ENCODE results near the gene CCDC12.

The CCDC12 gene

DNA sequence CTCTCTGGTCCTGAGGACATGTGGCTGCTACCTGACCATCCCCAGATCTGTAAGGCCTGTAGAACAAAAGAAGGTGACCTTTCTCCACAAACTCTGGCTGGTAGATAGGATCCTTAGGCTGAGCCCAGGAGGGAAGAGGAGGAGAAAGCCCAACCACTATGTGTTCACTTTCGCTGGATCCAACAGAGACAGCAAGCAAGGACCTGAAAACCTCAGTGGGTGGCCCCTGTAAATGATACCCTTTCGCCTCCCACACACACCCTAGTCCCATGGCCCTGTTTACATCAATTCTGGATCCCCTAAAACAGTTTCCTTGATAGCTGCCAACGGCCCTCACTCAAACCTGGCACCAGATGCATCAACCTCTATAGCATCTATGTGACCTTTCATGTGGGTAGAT lies 22.4 kb downstream of the CCDC12 start:
- no peak for DNase-seq

GRCh38 chr3:46953234-46954010 lies 23.1 kb downstream of the CCDC12 start:
- no peak for DNase-seq

DNA sequence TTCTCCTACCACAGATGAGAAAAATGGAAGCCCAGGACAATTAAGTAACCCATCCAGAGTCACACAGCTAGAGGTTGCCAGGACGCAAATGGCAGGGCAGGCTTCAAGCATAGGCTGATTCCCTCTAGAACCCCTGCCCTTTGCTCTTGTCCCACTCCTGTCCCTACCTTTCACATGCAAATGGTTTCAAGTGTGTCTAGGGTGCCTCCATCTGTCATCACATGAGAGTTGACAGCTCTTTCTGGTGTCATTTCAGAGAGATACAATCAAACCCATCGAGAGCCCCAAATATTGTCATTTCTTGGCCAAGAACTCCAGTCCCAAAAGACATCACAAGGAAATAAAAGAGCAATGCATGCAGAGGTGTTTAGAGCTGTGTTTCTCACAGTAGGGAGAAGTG lies 23.7 kb downstream of the CCDC12 start:
- no peak for DNase-seq

DNA sequence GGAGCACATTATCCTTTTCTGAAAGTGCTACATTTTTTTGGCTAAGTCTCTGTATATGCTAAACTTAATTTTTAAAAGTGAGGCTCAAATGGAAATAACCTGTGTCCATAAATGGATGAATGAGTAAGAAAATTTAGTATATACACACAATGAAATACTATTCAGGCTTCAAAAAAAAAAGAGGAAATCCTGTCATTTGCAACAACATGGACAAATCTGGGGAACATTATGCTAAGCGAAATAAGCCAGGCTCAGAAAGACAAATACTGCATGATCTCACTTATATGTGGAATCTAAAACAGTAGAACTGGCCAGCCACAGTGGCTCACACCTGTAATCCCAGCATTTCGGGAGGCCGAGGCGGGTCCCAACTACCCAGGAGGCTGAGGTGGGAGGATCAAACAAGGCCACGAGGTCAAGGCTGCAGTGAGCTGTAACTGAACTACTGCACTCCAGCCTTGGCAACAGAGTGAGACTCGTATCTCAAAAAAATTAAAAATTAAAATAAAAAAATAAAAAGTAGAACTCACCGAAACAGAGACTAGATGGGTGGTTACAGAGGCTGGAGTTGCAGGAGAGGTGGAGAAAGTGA lies 25.8 kb downstream of the CCDC12 start:
- DNase-seq, result no peak

DNA sequence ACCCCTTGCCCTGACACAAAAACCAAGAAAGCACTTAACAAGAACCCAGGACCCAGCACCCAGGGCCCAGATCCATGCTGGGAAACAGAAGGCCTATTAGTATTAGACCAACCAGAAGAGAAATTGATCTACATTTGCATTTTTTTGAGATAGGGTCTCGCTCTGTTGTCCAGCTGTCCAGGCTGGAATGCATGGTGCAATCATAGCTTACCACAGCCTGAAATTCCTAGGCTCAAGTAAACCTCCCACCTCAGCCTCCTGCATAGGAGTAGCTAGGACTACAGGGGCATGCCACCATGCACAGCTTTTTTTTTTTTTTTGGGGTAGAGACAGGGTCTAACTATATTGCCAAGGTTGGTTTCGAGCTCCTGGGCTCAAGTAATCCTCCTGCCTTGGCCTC lies 26.4 kb downstream of the CCDC12 start:
- DNase-seq, result no peak

DNA sequence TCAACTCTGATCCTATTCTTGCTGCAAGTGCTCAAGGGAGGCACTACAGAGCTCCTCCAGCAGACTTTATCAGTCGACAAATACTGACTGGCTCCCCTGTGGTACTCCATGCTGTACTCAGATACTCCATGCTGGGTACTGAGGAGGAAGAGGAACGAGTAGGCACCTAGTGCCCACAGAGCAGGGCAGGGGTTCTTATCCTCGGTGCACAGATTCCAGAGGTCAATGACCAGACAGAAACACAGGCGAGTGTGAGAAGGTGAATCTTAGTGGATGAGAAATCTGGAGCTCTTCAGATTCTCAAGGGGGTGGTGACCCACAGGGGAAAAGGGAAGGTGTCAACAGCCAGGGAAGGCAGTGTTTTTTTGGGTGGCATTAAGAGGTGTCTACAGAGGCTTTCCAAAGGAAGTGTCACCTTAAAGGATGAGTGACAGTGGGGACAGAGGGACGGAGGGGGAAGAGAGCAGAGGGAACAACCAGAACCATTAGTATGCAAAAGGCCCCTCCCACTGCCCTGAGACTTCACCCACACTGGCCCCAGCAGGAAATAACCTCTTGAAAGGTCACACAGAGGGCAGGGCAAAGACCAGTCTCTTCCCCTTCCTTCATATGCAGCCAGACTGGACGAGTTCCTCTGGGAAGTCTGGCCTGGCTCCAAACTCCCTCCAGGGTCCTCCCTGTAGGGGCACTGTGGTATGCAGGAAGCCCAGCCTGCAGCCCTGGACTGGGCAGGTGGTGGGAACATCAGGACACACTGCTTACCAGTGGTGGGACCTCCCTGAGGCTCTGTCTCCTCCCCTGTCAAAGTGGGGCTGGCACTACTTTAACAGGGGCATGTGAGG lies 27.5 kb downstream of the CCDC12 start:
- DNase-seq, result no peak

- no peak for DNase-seq
Measured at GRCh38 chr3:46947981-46948791, 28.4 kb downstream of the CCDC12 start.

DNA sequence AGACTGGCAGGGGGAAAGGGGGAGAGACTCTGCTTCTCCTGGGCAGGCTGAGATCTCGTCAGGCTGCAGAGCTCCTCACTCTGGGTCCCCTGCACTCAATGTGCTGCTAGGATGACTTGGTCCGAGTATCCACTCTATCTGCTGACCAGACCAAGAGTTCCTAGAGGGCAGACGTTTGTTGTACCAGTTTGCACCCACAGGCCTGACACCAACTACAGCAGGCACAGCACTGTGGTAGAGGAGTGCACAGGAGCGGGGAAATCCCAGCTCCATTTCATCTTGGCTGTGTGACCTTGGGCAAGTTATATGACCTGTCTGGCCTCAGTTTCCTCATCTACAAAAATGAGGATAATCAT lies 29.0 kb downstream of the CCDC12 start:
- no peak for DNase-seq

- no peak for DNase-seq
Measured at GRCh38 chr3:46946856-46947545, 29.5 kb downstream of the CCDC12 start.

- no peak for DNase-seq
Measured at GRCh38 chr3:46946416-46946815, 30.1 kb downstream of the CCDC12 start.

DNA sequence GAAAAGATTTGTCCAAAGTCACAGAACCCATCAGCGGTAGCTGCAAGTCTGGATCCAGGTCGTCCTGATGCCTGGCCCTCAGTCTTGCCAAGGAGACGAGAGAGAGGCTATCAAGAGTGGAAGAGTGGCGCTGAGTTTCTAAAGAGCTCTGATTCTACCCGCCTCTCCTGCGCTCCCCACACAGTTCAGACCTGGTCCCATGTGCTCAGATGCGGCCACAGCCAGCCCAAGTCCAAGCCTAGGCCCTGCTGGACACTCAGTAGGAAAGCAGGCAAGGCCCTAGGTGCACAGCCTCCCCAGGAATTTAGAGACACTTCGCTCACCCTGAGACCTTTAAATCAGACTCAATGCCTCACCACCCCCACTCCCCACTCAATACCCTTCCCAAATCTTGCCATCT lies 32.4 kb downstream of the CCDC12 start:
- no peak for DNase-seq

DNA sequence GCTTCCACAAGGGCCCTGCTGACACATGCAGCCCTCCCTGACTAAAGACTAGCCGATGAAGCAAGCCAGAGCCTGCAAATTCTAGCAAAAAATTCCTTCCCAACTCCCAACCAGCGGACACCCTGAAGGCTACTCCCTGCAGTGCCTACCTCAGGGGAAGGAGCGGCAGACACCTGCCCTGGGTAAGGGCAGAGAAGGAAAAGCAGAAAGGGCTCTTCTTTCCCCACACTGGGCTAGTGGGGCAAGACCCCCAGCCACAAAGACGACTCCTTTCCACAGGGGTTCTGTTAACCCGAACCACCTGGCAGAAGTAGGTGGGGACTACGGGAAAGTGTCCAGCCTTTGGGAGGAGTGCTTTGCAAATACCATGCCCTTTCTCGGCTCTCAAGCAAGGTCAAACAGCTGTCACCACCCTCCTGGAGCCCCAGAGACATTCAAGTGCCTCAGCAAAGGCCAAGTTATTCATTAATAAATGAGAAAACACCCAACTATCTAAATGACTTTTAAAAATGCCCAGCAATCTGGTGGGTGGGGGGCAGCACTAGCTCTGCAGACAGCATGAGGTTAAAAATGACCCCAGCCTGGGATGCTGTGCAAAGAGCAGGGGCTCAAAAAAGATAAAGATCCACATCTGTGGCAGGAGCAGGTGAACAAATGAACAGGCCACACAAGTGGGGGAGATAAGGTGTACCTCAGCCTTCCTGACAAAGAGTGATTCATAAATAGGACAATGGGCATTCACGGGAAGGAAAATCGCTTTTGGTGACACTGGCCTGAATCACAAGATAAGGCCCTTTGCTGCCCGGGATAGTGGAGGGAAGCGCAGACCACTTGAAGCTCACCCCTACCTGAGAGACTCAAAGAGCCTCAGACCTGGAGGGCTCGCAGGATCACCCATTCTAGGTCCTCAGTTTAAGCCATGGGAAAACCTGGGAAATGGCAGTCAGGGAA lies 33.0 kb downstream of the CCDC12 start:
- no peak for DNase-seq

GRCh38 chr3:46942481-46943236 lies 33.9 kb downstream of the CCDC12 start:
- no peak for DNase-seq

DNA sequence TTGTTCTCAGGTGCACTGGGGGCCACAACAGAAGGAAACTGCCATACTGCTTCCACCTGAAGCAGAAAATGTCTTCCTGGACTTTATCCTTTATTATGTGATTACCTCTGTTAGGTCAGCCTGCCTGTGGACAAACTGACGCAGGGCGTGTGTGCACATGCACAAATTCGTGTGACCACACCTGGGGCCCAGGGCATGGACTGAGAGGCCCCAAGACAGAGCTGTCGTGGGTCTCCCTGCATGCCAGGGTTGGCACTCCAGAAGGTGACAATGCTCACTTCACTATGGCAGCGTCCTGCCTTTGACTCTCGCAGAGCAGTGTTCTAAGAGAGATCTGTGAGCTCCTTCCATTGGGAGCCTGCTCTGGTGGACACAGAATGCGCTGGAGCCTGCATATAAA lies 34.5 kb downstream of the CCDC12 start:
- no peak for DNase-seq

GRCh38 chr3:46939578-46940445 lies 36.7 kb downstream of the CCDC12 start:
- no peak for DNase-seq

DNA sequence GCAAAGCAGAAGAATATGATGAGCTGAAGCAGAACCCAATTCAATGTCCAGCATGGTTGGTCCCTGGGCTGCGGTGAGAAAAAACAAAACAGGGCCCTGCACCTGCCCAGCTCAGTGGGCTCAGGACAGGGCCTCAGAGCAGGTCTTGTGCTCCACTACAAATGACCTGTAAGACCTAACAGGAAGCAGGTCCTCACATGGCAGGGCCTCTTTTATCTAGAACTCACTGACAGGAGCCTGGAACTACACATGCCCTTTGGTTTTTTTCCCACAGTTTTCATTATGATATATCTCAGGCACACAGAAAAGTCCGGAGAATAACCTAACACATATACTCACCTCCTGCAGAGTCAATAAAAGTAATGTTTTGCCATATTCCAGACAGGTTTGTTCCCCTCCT lies 38.4 kb downstream of the CCDC12 start:
- DNase-seq, result no peak

DNA sequence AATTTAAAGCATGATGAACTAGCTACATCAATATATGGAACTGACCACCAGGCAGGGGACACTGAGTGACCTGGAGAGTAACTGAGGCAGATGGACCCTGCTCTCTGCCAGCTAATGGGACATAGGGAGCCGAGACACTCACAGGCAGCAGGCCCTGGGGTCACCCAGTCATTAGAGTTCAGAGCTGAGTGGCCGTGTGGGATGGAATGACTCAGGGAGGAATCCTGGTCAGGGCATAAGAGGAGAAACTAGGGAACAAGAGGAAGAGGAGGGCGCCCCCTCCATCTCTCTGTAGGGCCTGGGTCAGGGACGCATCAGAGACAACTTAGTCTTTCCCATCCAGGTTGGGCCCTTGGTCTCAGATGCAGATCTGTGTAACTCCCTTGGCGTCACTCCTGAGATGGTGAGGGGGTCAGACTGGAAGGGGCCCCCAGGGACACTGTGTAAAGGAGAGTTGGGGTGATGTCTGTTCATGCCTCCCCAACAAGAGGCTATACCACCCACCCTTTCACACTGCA lies 39.8 kb downstream of the CCDC12 start:
- no peak for DNase-seq

DNA sequence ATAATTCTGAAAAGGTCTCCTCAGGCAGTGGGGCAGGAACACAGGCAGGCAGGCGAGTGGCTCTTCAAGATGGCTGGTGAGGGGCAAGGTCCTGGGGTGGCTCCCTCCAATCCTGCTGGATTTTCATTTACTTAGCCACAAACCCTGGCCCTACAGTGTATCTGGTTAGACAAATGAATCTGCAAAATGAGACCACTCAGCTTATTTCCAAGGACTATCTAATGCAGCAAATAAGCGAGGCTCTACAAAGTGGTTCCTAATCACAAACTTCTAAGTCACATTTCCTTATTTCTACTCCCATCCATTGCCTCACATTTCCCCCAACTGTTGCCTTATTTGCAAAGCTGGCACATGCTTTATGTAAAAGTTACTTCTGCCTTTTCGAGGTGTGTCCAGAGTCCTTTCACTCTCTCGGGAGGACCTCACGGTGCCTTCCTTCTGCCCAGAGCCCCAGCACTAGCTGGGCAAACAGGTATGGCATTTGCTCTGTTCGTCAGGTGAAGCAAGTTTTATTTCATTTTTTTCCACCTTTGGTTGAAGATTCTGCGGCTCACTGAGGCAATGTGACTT lies 40.5 kb downstream of the CCDC12 start:
- DNase-seq, result no peak

All from NCI-H1436 treated with DMSO at 0.1 percent for 48 hours (cell line).